Subcutaneous adipose tissue (tissue), 4 donors: ENCODE measurements around the gene DOK3. TPM values are rescaled to one million over a fixed set of nuclear protein-coding genes. Genes with fewer than 3 reads are reported as not detected.

ENCODE experiments used
- CTCF ChIP-seq: fragments of 450-650 bp; IDR thresholded peaks from one replicate; pipeline ENCODE4 v1.5.1; 2016; ENCODE audit warnings: low read depth, mild to moderate bottlenecking, control low read depth, antibody characterized with exemption, moderate library complexity
- total RNA-seq, 4 donors: library from RNA; depleted of rRNA; stranded (reverse); fragments of >200 nt; gene quantifications; one replicate each; pipeline ENCODE4 v1.1.0, GENCODE V29; 2016

The DOK3 gene
- total RNA-seq, 4 donors from 2014 or later = 8.5 to 20.6 (median 11.0) TPM

GRCh38 chr5:177531209-177531940 lies 21.7 kb upstream of the DOK3 start:
- TF ChIP-seq CTCF = no peak

DNA sequence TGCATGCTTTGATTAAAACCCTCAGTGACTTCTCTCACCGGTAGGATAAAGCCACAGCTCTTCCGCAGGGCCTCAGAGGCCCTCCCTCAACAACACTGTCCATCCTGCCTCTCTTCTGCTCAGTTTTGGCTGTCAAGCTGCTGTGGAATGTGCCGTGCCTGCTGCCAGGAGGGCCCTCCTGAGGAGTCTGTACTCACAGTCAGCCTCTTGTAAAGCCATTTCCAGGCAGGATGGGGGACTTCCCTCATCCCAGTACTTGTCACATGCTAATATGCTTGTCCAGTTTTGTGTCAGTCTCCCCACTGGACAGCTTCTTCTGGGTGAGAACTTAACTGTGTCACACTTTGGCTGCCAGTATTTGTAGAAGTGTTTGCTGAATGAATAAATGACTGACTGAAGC lies 21.0 kb upstream of the DOK3 start:
- no peak for TF ChIP-seq CTCF

DNA sequence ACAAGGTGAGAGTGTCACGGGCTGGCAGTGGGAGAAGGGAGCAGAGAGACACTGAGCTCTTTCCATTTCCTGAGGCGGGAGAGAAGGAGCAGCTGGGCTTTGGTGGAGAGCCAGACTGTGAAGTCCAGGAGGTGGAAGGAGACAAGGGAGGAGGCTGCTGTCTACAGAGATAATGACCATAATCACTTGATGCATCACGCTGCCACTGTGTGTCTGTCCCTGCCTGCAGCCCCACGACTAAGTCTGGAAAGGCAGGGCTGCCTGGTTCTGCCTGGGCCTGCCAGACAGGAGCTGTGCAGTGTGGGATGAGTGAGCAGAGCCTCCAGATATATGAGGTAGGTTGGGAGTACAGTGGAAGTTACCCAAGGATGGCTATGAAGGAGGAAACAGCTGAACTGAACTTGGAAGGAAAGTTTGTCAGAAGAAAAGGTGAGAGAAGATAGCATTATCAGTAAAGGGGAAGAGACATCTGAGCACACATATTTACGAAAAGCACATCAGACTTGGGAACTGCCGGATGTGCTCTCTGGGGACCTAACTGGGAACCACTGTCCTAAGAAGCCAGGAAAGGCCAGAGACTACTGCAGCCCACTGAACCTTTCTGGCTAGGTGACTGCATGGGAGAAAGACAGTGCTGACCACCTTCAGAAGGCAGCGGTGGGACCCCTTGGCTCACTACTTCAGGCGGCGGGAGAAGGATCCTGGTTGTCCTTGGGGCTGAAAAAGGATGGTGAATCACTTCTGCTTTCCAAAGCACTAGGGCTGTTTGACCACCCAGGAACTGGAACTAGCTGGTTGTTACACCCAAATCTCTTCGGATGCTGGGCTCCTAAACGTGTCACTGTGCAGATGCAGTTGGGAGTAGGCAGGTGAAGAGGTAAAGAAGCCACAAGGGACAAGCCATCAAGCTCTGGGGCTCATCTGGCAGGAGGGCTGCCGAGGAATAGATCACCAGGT lies 19.9 kb upstream of the DOK3 start:
- no peak for TF ChIP-seq CTCF

DNA sequence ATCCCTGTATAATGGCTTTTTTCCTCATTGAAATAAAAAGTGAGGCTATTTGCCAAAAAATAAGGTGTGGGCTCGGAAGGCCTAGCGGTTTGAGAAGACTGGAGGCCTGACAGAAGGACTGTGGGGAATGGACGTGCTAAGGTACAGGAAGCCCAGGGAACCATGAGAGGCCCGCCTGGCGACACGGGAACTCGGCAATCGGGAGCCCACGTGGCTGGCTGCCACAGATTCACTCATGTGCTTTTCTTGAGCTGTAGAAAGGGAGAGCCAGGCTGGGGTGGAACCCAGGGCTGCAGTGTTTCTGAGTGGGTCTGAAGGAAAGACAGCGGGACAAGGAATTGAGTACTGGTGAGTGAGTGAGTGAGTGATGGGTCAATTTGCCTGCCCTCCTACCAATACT lies 19.0 kb upstream of the DOK3 start:
- no peak for TF ChIP-seq CTCF

GRCh38 chr5:177527595-177527994 lies 18.0 kb upstream of the DOK3 start:
- no peak for TF ChIP-seq CTCF

- TF ChIP-seq CTCF = no peak
Measured at GRCh38 chr5:177526791-177527190, 17.2 kb upstream of the DOK3 start.

GRCh38 chr5:177526191-177526590 lies 16.6 kb upstream of the DOK3 start:
- no peak for TF ChIP-seq CTCF
